ENCODE results near the gene OR52H1. TPM values are rescaled to one million over a fixed set of nuclear protein-coding genes. Genes with fewer than 3 reads are reported as not detected.

Gene OR52H1
- total and polyA plus RNA-seq, 9 donors, result 0.07 to 3.6 (median 0.66) TPM; not detected in 1

DNA sequence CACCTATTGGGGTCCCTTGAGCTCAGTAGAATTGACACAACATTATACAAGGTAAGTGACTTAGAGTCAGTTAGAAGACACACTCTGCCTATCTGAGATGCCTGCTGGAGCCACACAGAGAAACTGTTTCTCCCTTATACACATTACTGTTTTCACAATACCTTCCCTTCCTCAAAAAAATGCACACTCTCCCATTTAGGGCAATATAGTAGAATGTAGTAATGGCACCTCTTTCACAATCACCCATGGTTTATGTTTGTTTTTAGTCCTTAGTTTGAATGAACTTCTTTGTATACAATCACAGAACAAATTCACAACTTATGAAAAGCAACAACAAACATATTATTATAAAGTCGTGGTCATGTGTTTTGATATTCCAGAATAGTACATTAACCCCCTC lies 14.3 kb downstream of the OR52H1 start:
- DNase-seq, result no peak
- TF ChIP-seq, protein P1, sequence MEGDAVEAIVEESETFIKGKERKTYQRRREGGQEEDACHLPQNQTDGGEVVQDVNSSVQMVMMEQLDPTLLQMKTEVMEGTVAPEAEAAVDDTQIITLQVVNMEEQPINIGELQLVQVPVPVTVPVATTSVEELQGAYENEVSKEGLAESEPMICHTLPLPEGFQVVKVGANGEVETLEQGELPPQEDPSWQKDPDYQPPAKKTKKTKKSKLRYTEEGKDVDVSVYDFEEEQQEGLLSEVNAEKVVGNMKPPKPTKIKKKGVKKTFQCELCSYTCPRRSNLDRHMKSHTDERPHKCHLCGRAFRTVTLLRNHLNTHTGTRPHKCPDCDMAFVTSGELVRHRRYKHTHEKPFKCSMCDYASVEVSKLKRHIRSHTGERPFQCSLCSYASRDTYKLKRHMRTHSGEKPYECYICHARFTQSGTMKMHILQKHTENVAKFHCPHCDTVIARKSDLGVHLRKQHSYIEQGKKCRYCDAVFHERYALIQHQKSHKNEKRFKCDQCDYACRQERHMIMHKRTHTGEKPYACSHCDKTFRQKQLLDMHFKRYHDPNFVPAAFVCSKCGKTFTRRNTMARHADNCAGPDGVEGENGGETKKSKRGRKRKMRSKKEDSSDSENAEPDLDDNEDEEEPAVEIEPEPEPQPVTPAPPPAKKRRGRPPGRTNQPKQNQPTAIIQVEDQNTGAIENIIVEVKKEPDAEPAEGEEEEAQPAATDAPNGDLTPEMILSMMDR (IDR thresholded peaks at IDR 0.05), result no peak
- no peak for TF ChIP-seq POLR2A (IDR thresholded peaks at IDR 0.05)
- no peak for TF ChIP-seq EP300 (IDR thresholded peaks at IDR 0.05)
- peaks cover 5% of the 10 kb centered on the region for H3K4me1 ChIP-seq (ENCODE audit: insufficient read depth)
- intact Hi-C loops (cut with DNase I), result no loop called here
- no peaks in the 10 kb centered on the region for H3K9me3 ChIP-seq
- no peak overlapping the region for H3K4me3 ChIP-seq
- no peaks in the 10 kb centered on the region for H3K27me3 ChIP-seq
- no peaks in the 10 kb centered on the region for H3K36me3 ChIP-seq
- no peak overlapping the region for H3K27ac ChIP-seq
- WGBS, 3 donors, result 20 to 36% (median 22%) methylated on average over 1 of the region's 1 CpG

DNA sequence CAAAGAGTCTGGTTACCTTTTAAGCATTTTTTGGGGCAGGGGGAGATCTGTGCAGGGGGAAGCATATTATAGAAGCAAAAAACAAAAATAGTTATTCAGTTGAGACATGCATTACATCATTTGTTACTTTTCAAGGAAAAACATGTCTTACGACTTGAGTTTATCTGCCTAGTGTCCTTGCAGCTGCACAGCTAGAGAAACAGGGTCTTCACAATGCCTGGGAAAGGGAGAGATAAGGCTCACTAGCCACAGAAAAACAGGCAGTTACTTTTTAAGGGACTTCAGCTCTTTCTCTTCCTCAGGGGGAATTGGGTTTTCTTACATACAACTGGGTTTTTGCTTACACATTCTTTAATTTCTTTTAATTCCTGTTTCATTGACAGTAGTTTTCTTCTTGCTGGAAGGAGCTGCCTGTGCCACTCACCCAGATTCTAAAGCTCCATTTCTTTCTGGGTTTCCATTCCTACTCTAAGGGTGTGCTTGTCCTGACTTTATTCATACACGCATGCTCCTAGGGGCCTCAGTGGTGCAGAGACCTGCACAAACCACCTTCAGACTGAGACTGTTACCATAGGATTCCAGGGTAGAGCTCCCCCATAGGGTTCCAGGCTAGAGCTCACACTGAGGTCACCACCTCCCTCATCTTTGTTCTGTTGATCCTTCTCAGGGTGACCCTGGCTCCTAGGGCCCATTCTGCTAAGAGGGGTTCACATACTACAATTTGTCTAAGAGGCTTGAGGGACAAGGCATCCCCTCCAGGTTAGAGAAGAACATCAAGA lies 17.1 kb downstream of the OR52H1 start:
- Histone ChIP-seq H3K4me3 (no peak overlapping the region), H3K4me1 (ENCODE audit: insufficient read depth) (peaks cover 5% of the 10 kb centered on the region), H3K9me3 (no peaks in the 10 kb centered on the region), H3K36me3 (no peaks in the 10 kb centered on the region), H3K27ac (no peak overlapping the region), H3K27me3 (no peaks in the 10 kb centered on the region)
- 25 to 42% (median 25%) methylated on average over 2 of the region's 2 CpGs for WGBS, 3 donors
- intact Hi-C loops (cut with DNase I), result no loop called here
- TF ChIP-seq POLR2A (IDR thresholded peaks at IDR 0.05) (no peak), EP300 (IDR thresholded peaks at IDR 0.05) (no peak)
- TF ChIP-seq, protein P1 (IDR thresholded peaks at IDR 0.05), result no peak
- DNase-seq, result no peak

DNA sequence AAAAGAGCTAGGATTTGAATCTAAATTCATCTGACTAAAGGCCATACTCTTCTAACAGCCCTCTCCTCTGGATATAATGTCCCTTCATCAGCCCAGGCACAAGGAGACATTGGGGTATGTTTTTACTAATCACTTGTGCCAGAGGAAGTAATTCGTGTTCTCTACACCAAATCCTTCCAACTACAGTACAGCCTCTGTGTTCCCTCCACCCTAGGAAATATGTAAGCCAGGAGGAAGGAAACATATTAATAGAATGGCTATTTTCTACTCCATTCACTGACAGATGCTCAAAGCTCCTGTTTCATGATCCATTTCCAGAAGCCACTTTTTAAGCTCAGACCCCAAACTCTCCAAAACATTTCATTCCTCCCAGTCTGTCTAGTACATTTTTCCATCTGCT lies 19.8 kb downstream of the OR52H1 start:
- H3K27me3 ChIP-seq, result no peaks in the 10 kb centered on the region
- no peak overlapping the region for H3K27ac ChIP-seq
- WGBS, 3 donors, result 58 to 77% (median 66%) methylated on average over 1 of the region's 1 CpG
- TF ChIP-seq POLR2A (IDR thresholded peaks at IDR 0.05) (no peak), EP300 (IDR thresholded peaks at IDR 0.05) (no peak)
- TF ChIP-seq, protein P1 (IDR thresholded peaks at IDR 0.05), result no peak
- no peaks in the 10 kb centered on the region for H3K36me3 ChIP-seq
- no peaks in the 10 kb centered on the region for H3K9me3 ChIP-seq
- no peak for DNase-seq
- H3K4me1 ChIP-seq (ENCODE audit: insufficient read depth), result peaks cover 5% of the 10 kb centered on the region
- no peak overlapping the region for H3K4me3 ChIP-seq
- intact Hi-C loops (cut with DNase I), result no loop called here

DNA sequence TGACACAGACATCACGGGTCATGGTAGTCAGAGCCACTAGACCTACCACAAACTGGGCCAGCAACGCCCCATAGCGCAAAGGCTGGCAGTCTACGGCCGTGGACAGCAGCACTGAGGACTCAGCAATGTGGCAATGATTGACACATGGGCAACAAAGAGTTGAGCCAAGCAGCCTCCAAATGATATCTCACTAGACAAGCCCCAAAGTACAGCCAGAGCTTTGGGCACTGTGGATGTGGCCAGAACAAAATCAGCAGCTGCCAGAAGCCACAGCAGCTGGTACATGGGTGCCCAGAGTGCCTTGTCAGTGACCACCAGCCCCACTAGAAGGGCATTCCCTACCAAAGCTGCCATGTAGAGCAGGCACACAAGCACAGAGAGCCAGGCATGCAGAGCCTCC lies 20.6 kb downstream of the OR52H1 start:
- Histone ChIP-seq H3K4me1 (ENCODE audit: insufficient read depth) (peaks cover 5% of the 10 kb centered on the region), H3K27ac (no peak overlapping the region), H3K9me3 (no peaks in the 10 kb centered on the region), H3K4me3 (no peak overlapping the region), H3K27me3 (no peaks in the 10 kb centered on the region), H3K36me3 (no peaks in the 10 kb centered on the region)
- intact Hi-C loops (cut with DNase I), result no loop called here
- WGBS, 3 donors, result 94 to 96% (median 96%) methylated on average over 5 of the region's 5 CpGs
- DNase-seq, result no peak
- no peak for TF ChIP-seq EP300 (IDR thresholded peaks at IDR 0.05)
- TF ChIP-seq, protein P1 (IDR thresholded peaks at IDR 0.05), result no peak

Data from ovary (tissue), 9 donors.